Chondrocyte (in vitro differentiated cells): ENCODE measurements around the gene HS3ST4. TPM values are rescaled to one million over a fixed set of nuclear protein-coding genes. Genes with fewer than 3 reads are reported as not detected.

ENCODE experiments used
- DNase-seq: peaks from one replicate; pipeline ENCODE4 v3.0.0; 2021; ENCODE audit warnings: mixed read lengths, low spot score
- H3K27ac Mint-ChIP-seq: one replicate; pipeline ENCODE4 v1.8.0; 2021; ENCODE audit warnings: mild to moderate bottlenecking, moderate library complexity, mixed read lengths; ENCODE audit not compliant: unreplicated experiment
- H3K27me3 Mint-ChIP-seq: 2 replicates; pipeline ENCODE4 v1.8.0; 2021; ENCODE audit warnings: low read depth, mixed read lengths
- H3K36me3 Mint-ChIP-seq: 2 replicates; pipeline ENCODE4 v1.8.0; 2021; ENCODE audit warnings: low read depth, mixed read lengths
- H3K4me1 Mint-ChIP-seq: 2 replicates; pipeline ENCODE4 v1.8.0; 2021; ENCODE audit warnings: low read depth, mild to moderate bottlenecking, mixed read lengths
- H3K4me3 Mint-ChIP-seq: one replicate; pipeline ENCODE4 v1.8.0; 2021; ENCODE audit warnings: mild to moderate bottlenecking, moderate library complexity, mixed read lengths; ENCODE audit not compliant: unreplicated experiment
- H3K9me3 Mint-ChIP-seq: 2 replicates; pipeline ENCODE4 v1.8.0; 2021; ENCODE audit warnings: low read depth, mixed read lengths
- total RNA-seq: library from RNA; stranded (reverse); gene quantifications from 3 replicates; pipeline ENCODE4 v1.2.1, GENCODE V29; 2021
- TF ChIP-seq, protein P1 (sequence below): fragments of 200-600 bp; sonication (generic); IDR thresholded peaks from 2 replicates; pipeline ENCODE4 v1.5.0; 2021; ENCODE audit warnings: antibody characterized with exemption, mild to moderate bottlenecking, moderate library complexity

The HS3ST4 gene
- total RNA-seq, 1 donor from 2014 or later, result not detected

DNA sequence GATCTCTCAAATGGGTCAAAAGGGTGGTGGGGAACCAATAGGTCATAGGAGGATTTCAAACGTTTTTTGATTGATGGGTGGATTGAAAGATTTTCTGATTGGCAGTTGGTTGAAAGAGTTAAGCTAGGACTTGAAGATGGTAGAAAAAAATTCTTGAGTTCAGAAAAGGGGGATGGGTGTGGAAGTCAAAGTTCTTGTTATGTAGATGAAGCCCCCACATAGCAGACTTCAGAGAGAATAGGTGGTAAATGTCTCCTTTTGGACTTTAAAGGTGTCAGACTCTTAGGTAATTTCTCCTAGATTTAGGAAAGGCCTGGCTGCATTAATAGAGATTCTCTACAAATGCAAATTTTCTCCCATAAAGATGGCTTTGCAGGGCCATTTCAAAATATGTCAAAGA is 163.3 kb downstream of the HS3ST4 start:
- Mint-ChIP-seq H3K9me3 (peaks cover 15% of the 10 kb centered on the region), H3K27ac (no peak overlapping the region), H3K4me3 (no peak overlapping the region), H3K4me1 (no peaks in the 10 kb centered on the region), H3K27me3 (no peaks in the 10 kb centered on the region), H3K36me3 (no peaks in the 10 kb centered on the region)
- TF ChIP-seq, protein P1, sequence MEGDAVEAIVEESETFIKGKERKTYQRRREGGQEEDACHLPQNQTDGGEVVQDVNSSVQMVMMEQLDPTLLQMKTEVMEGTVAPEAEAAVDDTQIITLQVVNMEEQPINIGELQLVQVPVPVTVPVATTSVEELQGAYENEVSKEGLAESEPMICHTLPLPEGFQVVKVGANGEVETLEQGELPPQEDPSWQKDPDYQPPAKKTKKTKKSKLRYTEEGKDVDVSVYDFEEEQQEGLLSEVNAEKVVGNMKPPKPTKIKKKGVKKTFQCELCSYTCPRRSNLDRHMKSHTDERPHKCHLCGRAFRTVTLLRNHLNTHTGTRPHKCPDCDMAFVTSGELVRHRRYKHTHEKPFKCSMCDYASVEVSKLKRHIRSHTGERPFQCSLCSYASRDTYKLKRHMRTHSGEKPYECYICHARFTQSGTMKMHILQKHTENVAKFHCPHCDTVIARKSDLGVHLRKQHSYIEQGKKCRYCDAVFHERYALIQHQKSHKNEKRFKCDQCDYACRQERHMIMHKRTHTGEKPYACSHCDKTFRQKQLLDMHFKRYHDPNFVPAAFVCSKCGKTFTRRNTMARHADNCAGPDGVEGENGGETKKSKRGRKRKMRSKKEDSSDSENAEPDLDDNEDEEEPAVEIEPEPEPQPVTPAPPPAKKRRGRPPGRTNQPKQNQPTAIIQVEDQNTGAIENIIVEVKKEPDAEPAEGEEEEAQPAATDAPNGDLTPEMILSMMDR, result no peak
- no peak for DNase-seq

GRCh38 chr16:25855818-25856217 is 164.1 kb downstream of the HS3ST4 start:
- no peaks in the 10 kb centered on the region for H3K27me3 Mint-ChIP-seq
- H3K36me3 Mint-ChIP-seq, result no peaks in the 10 kb centered on the region
- TF ChIP-seq, protein P1, result no peak
- no peak overlapping the region for H3K27ac Mint-ChIP-seq
- no peak overlapping the region for H3K4me3 Mint-ChIP-seq
- no peak for DNase-seq
- no peaks in the 10 kb centered on the region for H3K4me1 Mint-ChIP-seq
- peaks cover 18% of the 10 kb centered on the region for H3K9me3 Mint-ChIP-seq

DNA sequence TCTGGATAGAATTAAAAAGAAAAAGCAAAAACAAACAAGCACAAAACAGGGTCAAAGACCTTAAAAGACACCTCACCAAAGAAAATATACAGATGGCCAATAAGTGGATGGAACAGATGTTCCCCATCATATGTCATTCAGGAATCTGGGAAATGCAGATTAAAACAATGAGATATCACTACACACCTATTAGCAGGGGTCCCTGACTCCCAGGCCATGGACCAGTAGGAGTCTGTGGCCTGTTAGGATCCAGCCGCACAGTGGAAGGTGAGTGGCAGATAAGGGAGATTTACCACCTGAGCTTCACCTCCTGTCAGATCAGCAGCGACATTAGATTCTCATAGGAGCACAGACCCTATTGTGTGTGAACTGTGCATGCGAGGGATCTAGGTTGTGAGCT is 167.9 kb downstream of the HS3ST4 start:
- Mint-ChIP-seq H3K27ac (no peak overlapping the region), H3K9me3 (peaks cover 27% of the 10 kb centered on the region), H3K27me3 (no peaks in the 10 kb centered on the region), H3K4me3 (no peak overlapping the region), H3K4me1 (no peaks in the 10 kb centered on the region), H3K36me3 (no peaks in the 10 kb centered on the region)
- no peak for DNase-seq
- TF ChIP-seq, protein P1, result no peak

DNA sequence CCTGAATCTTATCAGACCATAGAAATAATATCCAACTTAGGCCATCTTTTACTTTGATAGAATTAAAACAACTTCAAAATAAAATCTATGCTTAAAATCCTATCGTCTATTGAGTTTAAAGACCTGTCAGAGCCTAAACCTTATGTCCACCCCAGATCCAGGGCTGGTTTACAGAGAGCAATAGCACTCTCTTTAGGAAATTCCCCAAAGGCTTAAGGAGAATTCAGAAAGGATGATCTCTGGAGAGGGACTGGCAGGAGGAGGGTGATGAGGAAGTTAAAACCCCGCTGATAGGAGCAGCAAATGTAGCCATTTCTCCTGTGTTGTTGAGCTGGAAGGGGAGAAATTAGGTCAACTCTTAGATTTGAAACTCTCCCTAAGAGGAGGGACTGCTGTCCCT is 175.3 kb downstream of the HS3ST4 start:
- DNase-seq, result no peak
- Mint-ChIP-seq H3K27me3 (no peaks in the 10 kb centered on the region), H3K9me3 (peaks cover 18% of the 10 kb centered on the region), H3K4me1 (no peaks in the 10 kb centered on the region), H3K4me3 (no peak overlapping the region), H3K36me3 (no peaks in the 10 kb centered on the region), H3K27ac (no peak overlapping the region)
- TF ChIP-seq, protein P1, result no peak

DNA sequence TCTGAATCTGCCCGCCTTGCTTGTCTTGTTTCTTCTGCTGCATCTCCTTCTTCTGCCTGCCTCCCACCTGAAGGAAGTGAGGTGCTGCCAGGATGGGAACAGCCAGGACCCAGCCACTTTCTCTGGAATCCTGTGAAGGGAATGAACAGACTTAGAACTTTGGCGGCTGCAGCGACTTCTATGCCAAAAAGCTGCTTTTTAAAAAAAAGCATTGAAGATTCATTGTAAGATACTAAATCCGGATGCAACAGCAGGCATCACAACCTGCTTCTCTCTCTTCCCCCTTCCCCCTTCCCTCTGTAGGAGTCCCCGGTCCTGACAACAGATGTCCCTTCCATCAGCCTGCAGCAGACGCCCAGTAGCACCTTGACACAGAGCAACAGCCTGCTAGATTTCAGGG is 176.3 kb downstream of the HS3ST4 start:
- H3K27ac Mint-ChIP-seq, result no peak overlapping the region
- H3K4me1 Mint-ChIP-seq, result no peaks in the 10 kb centered on the region
- no peak overlapping the region for H3K4me3 Mint-ChIP-seq
- DNase-seq, result no peak
- H3K9me3 Mint-ChIP-seq, result peaks cover 20% of the 10 kb centered on the region
- H3K36me3 Mint-ChIP-seq, result no peaks in the 10 kb centered on the region
- H3K27me3 Mint-ChIP-seq, result no peaks in the 10 kb centered on the region
- TF ChIP-seq, protein P1, result no peak
